ENCODE data around the gene PLXNA2. TPM values are rescaled to one million over a fixed set of nuclear protein-coding genes. Genes with fewer than 3 reads are reported as not detected.
A peak's percentile ranks its signal among the peaks of the same experiment; 100 is the strongest.

The PLXNA2 gene
- total and polyA plus RNA-seq, 2 donors (not counting 3 experiments of a cell fraction or from before 2014, with no cell fraction given) = 42.6 to 229 TPM

GRCh38 chr1:208245185-208245705, 1.1 kb upstream of the PLXNA2 start:
- intact Hi-C loops (cut with micrococcal nuclease) (loop anchor here (10.0 kb wide), 1 partner anchor 960 kb away; no protein-coding TSS in a partner anchor), dilution Hi-C loops (cut with MboI; ENCODE audit: extremely low pct_ligation_motif_present, low sequenced_read_pairs) (loop anchor here (25.0 kb wide), 1 partner anchor 108 kb away; no protein-coding TSS in a partner anchor)
- peak overlapping the region; percentile 75 for H3K4me2 ChIP-seq (ENCODE audit: insufficient read depth, low read length)
- BruUV-seq (replicated peaks) = no TSS peak
- TF ChIP-seq JUN (IDR thresholded peaks at IDR 0.05; ENCODE audit: borderline replicate concordance, insufficient read depth, insufficient read length, low read depth) (no peak), POLR2AphosphoS5 (IDR thresholded peaks at IDR 0.05; ENCODE audit: insufficient read depth, low read depth, low read length) (peak; percentile 43), GATA2 (IDR thresholded peaks at IDR 0.05; ENCODE audit: insufficient read depth, insufficient read length, low read depth, low read length) (no peak), POLR2A (IDR thresholded peaks at IDR 0.05; ENCODE audit: low read depth, low read length) (no peak), MYC (IDR thresholded peaks at IDR 0.05; ENCODE audit: low read depth, low read length) (peak; percentile 11), MAX (IDR thresholded peaks at IDR 0.05; ENCODE audit: insufficient read depth, insufficient read length) (no peak), EZH2 (IDR thresholded peaks at IDR 0.05; ENCODE audit: borderline replicate concordance, low read depth, low read length, severe bottlenecking) (no peak), FOS (IDR thresholded peaks at IDR 0.05; ENCODE audit: borderline replicate concordance, insufficient read depth, low read length) (no peak)
- TF ChIP-seq, protein P1, sequence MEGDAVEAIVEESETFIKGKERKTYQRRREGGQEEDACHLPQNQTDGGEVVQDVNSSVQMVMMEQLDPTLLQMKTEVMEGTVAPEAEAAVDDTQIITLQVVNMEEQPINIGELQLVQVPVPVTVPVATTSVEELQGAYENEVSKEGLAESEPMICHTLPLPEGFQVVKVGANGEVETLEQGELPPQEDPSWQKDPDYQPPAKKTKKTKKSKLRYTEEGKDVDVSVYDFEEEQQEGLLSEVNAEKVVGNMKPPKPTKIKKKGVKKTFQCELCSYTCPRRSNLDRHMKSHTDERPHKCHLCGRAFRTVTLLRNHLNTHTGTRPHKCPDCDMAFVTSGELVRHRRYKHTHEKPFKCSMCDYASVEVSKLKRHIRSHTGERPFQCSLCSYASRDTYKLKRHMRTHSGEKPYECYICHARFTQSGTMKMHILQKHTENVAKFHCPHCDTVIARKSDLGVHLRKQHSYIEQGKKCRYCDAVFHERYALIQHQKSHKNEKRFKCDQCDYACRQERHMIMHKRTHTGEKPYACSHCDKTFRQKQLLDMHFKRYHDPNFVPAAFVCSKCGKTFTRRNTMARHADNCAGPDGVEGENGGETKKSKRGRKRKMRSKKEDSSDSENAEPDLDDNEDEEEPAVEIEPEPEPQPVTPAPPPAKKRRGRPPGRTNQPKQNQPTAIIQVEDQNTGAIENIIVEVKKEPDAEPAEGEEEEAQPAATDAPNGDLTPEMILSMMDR (IDR thresholded peaks at IDR 0.05; ENCODE audit: extremely low read depth in 1 of 2, insufficient read depth in 1 of 2, low read depth in 1 of 2, low read length in 2 of 2) = peak; percentile 69 to 76
- CTCF ChIA-PET = interaction anchor here (0.6 to 15.2 kb wide), 58 partner anchors 8 to 1003 kb away, joined by 3 to 714 read pairs (median 6); no protein-coding TSS in a partner anchor
- FAIRE-seq (peak; percentile 99), DNase-seq (ENCODE audit: low read depth, low spot score) (peak; percentile 92)
- H3K27me3 ChIP-seq (ENCODE audit: control insufficient read depth in 2 of 2, insufficient read depth in 2 of 2, low read length in 2 of 2) = peaks cover 0 to 2% of the 10 kb centered on the region in 2 experiments
- H3K36me3 ChIP-seq (ENCODE audit: control insufficient read depth in 2 of 2, extremely low read depth in 1 of 2, insufficient read depth in 2 of 2, low read length in 2 of 2) = no peaks in the 10 kb centered on the region
- H3K4me1 ChIP-seq (ENCODE audit: control insufficient read depth, extremely low read depth, insufficient read depth, low read length) = peaks cover 23% of the 10 kb centered on the region
- POLR2A ChIA-PET = interaction anchor here (1.6 kb wide), 1 partner anchor 37 kb away, joined by 5 read pairs; no protein-coding TSS in a partner anchor
- H3K79me2 ChIP-seq (ENCODE audit: control insufficient read depth, insufficient read depth, low read length) = peaks cover 42% of the 10 kb centered on the region
- no peaks in the 10 kb centered on the region for H3K9me1 ChIP-seq (replicated peaks; ENCODE audit: control insufficient read depth, extremely low read depth, insufficient read depth, low read length)
- H4K20me1 ChIP-seq (replicated peaks; ENCODE audit: control insufficient read depth, extremely low read depth, insufficient read depth, low read length) = no peaks in the 10 kb centered on the region
- peak overlapping the region; percentile 49 for H2AFZ ChIP-seq (ENCODE audit: low read depth, low read length)
- no peaks in the 10 kb centered on the region for H3K9me3 ChIP-seq (replicated peaks; ENCODE audit: control insufficient read depth, insufficient read depth, low read length)
- H3K27ac ChIP-seq (ENCODE audit: insufficient read depth, low read depth, low read length) = peak overlapping the region; percentile 70
- peak overlapping the region; percentile 68 for H3K9ac ChIP-seq (replicated peaks; ENCODE audit: extremely low read depth, insufficient read depth, low read length)
- H3K4me3 ChIP-seq (replicated peaks in 1 of 3; ENCODE audit: insufficient read depth in 1 of 3, low read depth in 1 of 3, low read length in 3 of 3) = peak overlapping the region in 1 of 3 experiments; percentile 40
